Measurements from ENCODE around the gene PIGX.

- TF ChIP-seq SIN3A (IDR thresholded peaks at IDR 0.05; ENCODE audit: borderline replicate concordance, insufficient read depth, low read length) (peak; percentile 29; the same call in 1 of the 2 replicates), POLR2AphosphoS5 (IDR thresholded peaks at IDR 0.05; ENCODE audit: low read depth, low read length) (peak; percentile 67), TAF1 (IDR thresholded peaks at IDR 0.05; ENCODE audit: borderline replicate concordance, insufficient read depth, low read length) (no peak), REST (IDR thresholded peaks at IDR 0.05; ENCODE audit: insufficient read depth in 1 of 2, low read depth in 2 of 2, low read length in 2 of 2) (0 out of 4 replicates have a peak, but pooled peaks of 1 of the 2 experiments have one; percentile 16), FOXP2 (optimal IDR thresholded peaks at IDR 0.05; ENCODE audit: borderline replicate concordance, extremely low read depth, extremely low read length, insufficient read depth) (peak; percentile 6)
These were observed at the start of gene PIGX, which contains the start of gene CEP19 for GRCh38 chr3:196711838-196712513.

Data from PFSK-1 (cell line).